Mammary epithelial cell (primary cell): ENCODE measurements around the gene OPA1.

Experiments
- EZH2 ChIP-seq: IDR thresholded peaks from 2 replicates; pipeline ENCODE4 v1.6.1; 2012; ENCODE audit warnings: low read length, inconsistent platforms, borderline replicate concordance
- TF ChIP-seq, protein P1 (sequence below), 2 donors: IDR thresholded peaks in 1 of 2; conservative IDR thresholded peaks in 1 of 2; 2 replicates each; pipeline ENCODE4 v1.5.1; 2011 to 2012; ENCODE audit warnings: inconsistent platforms in 2 of 2, low read length in 2 of 2, mild to moderate bottlenecking in 2 of 2, control low read depth in 1 of 2, low read depth in 1 of 2; ENCODE audit not compliant: insufficient read depth in 1 of 2; ENCODE audit errors: extremely low read depth in 1 of 2

- TF ChIP-seq, protein P1, sequence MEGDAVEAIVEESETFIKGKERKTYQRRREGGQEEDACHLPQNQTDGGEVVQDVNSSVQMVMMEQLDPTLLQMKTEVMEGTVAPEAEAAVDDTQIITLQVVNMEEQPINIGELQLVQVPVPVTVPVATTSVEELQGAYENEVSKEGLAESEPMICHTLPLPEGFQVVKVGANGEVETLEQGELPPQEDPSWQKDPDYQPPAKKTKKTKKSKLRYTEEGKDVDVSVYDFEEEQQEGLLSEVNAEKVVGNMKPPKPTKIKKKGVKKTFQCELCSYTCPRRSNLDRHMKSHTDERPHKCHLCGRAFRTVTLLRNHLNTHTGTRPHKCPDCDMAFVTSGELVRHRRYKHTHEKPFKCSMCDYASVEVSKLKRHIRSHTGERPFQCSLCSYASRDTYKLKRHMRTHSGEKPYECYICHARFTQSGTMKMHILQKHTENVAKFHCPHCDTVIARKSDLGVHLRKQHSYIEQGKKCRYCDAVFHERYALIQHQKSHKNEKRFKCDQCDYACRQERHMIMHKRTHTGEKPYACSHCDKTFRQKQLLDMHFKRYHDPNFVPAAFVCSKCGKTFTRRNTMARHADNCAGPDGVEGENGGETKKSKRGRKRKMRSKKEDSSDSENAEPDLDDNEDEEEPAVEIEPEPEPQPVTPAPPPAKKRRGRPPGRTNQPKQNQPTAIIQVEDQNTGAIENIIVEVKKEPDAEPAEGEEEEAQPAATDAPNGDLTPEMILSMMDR (conservative IDR thresholded peaks at IDR 0.05 in 1 of 2, IDR thresholded peaks at IDR 0.05 in 1 of 2; ENCODE audit: extremely low read depth in 1 of 2, insufficient read depth in 1 of 2, low read depth in 1 of 2, low read length in 2 of 2), result no peak
- no peak for TF ChIP-seq EZH2
These were observed 48.7 kb upstream of the OPA1 start for GRCh38 chr3:193544289-193544688.
